GM19023 (cell line): ENCODE results near the gene TLX2.
A peak's percentile ranks its signal among the peaks of the same experiment; 100 is the strongest.
"Not testable (repeated sequence)": the region's sequence is repeated elsewhere in the genome, so short reads cannot be mapped to it uniquely, and the experiment has no call there.

Source experiments
- ATAC-seq: cut with Tn5 transposase; IDR thresholded peaks from one replicate; pipeline ENCODE4 v1.9.1; 2021; ENCODE audit warnings: mild to moderate bottlenecking, moderate library complexity; ENCODE audit not compliant: unreplicated experiment

The TLX2 gene

GRCh38 chr2:74553892-74554819 lies 39.9 kb downstream of the TLX2 start, which contains the start of the genes DOK1 and LOXL3:
Gene DOK1, plus strand, starts transcription at chr2:74554720. Its CDS starts 35 bp downstream, at chr2:74554755.
Gene LOXL3, minus strand, starts transcription at chr2:74553942. Its CDS starts 1,308 bp downstream, at chr2:74552634.
- ATAC-seq: peak; percentile 64

DNA sequence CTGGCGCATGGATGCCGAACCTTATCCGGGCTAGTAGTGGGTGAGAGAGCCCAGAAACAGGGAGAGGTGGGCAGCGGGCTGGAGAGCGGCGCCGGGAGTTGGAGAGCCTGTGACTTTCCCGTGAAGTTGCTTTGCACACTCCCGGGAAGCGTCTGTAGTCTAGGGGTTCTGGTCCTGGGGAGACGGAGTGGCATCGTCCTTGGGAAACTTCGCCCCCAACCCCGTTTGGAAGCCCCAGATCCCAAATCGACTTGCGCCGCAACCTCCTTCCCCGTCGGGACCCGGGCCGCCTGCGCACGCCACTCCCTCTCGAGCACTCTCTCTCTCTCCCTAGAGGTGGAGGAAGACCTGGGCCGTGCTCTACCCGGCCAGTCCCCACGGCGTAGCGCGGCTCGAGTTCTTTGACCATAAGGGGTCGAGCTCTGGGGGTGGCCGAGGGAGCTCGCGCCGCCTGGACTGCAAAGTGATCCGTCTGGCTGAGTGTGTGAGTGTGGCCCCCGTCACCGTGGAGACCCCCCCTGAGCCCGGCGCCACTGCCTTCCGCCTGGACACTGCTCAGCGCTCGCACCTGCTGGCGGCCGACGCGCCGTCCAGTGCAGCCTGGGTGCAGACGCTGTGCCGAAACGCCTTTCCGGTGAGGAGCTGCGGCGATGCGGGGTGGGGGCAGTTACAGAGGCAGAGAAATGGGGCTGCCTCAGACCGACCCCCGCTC lies 40.7 kb downstream of the TLX2 start:
- peak; percentile 55 for ATAC-seq

DNA sequence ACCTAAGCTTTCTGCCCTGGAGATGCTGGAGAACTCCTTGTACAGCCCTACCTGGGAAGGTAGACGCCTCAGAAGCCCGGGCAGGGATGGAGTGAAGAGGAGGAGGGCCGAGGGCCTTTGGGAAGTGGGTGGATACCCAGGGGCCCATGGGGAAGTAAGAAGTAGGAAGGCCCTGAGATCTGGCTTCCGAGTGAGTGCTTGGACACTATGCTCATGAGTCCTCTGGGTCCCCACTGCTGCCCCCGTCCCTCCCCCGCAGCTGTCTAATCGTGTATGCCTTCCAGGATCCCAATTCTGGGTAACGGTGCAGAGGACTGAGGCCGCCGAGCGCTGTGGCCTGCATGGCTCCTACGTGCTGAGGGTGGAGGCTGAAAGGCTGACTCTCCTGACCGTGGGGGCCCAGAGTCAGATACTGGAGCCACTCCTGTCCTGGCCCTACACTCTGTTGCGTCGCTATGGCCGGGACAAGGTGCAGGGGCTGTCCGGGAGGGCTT lies 41.4 kb downstream of the TLX2 start:
- ATAC-seq: no peak

- no peak for ATAC-seq
Observed at GRCh38 chr2:74556159-74556558, 41.9 kb downstream of the TLX2 start.

- ATAC-seq: no peak
Observed at GRCh38 chr2:74556831-74557370, 42.7 kb downstream of the TLX2 start.

DNA sequence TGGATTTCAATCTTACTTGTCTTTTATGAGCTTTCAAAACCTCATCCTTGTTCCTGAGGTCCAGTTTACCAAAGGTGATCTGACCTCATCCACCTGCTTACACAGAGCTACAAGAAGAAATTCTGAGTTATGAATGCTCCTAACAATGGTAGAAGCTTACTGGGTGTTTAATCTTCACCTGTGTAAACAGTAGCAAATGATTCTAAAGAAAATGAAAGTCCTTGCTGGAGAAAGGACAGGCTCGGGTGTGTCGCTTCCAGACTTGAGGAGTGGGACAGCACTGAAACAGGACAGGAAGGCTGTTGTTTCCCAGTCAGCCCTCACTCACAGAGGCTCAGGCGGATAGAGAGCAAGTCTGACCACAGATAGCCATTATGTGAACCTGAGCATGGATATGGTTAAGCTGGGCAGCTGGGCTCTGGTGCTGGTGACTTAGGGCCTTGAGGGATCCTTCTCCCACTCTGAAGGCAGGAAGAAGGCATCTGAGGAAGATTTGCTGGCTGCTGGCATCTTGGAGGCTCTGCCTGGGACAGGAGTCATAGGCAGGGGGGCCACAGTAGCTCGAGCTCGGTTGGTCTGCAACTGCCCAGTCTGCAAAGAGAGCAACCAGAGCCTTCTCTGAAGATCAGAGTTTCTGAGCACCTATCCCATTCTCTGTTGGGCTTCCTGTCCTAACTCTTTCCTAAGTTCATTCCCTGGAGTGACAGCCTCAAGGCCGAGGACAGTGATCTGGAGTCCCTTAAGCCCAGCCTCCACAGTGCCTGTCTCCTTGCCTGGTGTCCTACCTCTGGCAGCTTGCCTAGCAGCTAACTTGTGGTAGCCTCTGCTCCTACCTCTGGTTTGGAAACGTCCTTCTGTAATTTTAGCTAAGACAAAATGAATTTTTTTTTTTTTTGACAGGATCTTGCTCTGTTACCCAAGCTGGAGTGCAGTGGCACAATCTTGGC lies 44.3 kb downstream of the TLX2 start:
- no peak for ATAC-seq

GRCh38 chr2:74559912-74560311 lies 45.7 kb downstream of the TLX2 start:
- no peak for ATAC-seq

DNA sequence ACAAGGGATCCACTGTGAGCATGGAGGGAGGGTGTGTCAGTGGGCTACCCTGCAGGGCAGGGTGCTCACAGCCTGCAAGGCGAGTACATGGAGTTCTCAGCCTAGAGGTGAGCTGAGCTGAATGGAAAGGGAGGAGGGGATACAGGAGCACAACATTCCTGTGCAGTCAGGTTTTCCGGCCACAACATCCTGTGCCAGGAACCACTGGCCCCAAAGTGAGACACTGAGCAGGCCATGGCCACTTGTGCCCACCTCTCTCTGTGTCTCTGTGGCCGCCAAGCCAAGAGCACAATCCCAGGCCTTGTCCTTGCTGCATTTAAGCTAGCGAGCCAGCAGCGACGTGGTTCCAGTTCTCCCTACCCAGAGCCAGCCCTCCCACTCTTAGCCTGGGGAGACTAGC lies 46.3 kb downstream of the TLX2 start:
- ATAC-seq: no peak

- not testable (repeated sequence) for ATAC-seq
Observed at GRCh38 chr2:74561022-74561421, 46.8 kb downstream of the TLX2 start.

- no peak for ATAC-seq
Observed at GRCh38 chr2:74562126-74562775, 48.0 kb downstream of the TLX2 start.

- ATAC-seq: no peak
Observed at GRCh38 chr2:74564222-74564621, 50.0 kb downstream of the TLX2 start.

DNA sequence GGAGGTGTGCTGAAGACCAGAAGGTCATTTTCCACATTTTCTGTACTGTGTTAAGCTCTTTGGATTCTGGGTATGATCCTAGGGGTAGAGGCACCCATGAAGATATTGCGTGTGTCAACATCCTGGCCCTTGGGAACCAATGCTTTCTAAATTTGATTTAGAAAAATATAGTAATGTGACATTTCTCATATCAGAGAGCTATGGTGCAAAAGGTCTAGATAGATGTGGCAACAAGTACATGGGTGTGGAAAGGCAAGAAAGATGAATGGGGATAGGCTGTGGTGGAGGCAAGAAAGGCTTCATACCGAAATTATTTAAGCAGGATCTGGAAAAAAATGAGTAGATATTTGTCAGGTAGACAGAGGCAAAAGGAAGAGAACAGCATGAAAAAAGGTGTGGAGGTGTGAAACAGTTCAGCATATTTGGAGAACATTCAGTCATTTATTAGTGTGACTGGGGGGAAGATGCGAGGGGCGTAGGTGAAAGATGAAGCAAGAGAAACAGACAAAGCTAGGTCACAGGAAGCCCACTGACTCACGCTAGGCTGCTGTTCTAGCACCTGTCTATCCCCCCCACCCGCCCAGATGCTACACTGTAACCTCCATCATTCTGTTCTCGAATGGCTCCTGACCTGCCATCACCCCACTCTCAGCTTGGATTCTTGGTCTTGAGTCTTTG lies 52.0 kb downstream of the TLX2 start:
- ATAC-seq: no peak

DNA sequence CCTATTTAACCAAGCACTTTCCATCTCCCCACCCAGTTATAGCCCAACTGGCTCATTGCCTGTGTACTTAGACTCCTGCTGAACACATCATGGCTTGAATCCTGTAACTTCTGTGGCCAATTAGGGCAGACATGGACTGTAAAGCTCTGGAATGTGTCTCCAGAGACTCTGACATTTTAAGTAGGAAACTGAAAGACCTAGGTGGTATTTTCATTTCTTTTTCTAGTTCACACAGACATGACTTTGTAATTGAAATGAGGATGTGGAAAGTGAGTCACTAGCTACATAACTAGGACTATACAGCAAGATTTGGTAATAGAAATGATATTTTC lies 52.5 kb downstream of the TLX2 start:
- ATAC-seq: no peak
